ENCODE measurements around the gene ACAP1.

DNA sequence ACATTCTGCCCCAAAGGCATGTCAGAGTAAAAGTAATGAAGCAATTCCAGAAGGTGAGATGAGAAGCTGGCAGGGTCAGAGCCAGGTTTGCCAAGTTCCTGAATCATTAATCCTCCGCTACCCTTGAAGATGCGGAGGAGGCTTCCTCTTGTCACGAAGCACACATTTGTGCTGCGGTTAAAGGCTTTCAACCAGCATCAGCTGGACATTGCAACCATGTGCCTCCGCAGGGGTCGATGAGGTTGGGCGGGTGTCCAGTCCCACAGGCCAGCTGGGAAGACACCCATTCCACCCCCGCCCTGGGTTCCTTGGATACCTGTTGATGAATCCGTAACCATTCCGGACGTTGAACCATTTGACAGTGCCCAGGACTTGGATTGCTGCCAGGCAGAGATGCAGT is 43.2 kb upstream of the ACAP1 start:
- TF ChIP-seq CTCF (IDR thresholded peaks at IDR 0.05; ENCODE audit: low read depth, low read length, missing input control) = no peak
- TF ChIP-seq TAF1 (conservative IDR thresholded peaks at IDR 0.05) = no peak
- TF ChIP-seq JUND (IDR thresholded peaks at IDR 0.05) = no peak
